Globus pallidus (tissue), 1 donor: Measurements from ENCODE around the gene CEP57L1.

Experiments
- DNase-seq: peaks from one replicate; pipeline ENCODE4 v3.0.0-alpha.2; 2015; ENCODE audit warnings: low spot score

The CEP57L1 gene

DNA sequence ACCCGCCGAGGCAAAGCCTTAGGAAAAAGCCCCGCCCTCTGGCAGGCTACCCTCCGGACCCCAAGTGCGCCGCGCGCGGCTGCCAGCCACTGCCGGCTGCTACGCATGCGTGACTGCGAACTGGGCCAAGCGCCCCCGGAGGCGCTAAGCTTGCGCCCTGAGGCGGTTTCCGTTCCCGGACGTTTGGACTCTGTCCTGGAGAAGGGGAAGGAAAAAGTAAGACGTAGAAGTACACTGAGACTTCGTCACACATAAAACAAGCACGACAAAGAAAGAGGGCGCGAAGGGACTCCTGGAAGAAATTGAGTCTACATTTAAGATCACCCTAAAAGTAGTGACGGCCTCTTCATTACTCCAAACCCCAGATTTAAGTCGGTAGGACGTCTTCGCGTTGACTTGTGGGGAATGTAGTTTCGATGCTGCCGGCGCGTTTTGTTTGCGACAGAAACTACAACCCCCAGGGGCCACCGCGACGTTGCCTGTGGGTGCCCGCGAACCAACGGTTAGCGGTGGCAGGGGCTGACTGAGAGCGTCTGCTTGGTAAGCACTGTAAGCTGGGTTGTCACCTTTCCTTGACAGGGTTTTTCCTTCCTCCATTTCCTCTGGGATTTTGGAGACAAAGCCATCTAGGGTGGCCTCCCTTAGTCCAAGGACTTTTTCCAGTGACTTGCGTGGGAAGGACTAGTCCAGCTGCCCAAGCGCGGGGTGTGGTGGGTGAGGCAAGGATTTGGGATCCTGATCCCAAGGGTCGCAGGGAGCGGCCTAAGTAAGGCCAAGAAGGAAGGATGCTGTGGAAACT lies at the start of gene CEP57L1:
TSS of gene CEP57L1 (plus strand) at position 472 of the 799 bp plus-strand sequence. CDS start 49,715 bp downstream, outside the sequence.
- DNase-seq: peak; percentile 97

DNA sequence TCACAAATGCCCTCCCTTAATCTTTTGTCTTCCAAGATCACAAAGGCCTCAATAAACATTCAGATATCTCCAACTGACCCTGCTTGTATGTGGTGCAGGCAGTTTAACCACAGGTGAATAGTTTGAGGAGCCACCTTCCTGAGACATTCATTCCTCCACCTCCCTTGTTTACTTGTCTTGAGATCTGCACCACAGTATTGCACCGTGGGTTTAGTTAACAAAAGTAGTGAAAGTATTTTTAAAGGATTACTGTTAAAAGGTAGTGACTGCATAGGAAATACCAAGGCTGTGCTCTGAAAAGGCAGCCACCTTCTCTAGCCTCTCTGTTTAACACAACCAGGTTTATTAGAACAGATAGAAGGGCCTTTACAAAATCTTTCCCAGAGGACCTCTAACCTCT lies 47.1 kb upstream of the CEP57L1 start:
- no peak for DNase-seq

DNA sequence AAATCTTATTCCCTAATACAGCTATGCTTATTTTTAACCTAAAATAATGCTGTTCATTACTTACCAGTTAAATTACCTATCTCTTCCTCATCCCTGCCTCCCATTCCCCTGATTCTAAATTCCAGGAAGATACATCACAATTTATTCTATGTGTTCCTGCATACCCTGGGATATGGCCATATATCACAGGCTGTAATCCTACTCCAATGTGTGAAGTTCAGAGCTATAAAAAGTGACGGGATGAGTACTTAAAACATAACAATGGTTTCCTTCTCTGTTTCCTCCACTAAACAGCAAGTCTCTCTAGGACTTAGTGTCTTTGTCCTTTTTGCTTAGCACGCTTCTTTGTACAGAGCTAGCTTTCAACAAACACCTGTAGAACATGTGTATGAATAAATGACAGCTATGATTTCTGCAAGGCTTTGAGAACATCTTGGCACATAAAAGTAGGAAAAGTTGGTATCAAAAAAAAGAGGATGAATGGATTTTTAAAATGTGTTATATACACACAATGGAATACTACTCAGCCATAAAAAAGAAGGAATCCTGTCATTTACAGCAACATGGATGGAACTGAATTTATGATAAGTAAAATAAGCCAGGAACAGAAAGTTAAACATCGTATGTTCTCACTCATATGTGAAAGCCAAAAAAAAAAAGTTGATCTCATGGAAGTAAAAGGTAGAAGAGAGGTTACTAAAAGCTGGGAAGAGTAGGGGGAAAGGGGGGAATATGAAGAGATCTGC lies 46.5 kb upstream of the CEP57L1 start:
- no peak for DNase-seq

DNA sequence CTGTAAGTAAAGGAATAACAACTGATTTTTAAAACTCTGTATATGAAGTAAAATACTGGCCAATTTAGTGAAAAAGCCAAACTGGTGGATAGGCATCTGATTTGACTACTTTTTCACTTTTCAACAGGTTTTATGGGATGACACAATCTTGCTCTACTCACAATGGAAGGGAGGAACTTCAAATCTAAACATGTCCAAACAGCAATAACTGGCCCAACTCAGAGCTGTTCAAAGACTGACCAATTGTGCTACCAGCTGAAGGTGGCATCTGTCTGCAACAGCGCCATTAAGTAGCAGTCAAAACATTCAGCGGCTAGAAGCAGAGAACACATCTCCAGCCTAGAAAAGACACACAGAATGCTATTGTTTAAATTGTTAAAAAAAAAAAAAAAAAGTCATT lies 45.3 kb upstream of the CEP57L1 start:
- peak; percentile 85 for DNase-seq

DNA sequence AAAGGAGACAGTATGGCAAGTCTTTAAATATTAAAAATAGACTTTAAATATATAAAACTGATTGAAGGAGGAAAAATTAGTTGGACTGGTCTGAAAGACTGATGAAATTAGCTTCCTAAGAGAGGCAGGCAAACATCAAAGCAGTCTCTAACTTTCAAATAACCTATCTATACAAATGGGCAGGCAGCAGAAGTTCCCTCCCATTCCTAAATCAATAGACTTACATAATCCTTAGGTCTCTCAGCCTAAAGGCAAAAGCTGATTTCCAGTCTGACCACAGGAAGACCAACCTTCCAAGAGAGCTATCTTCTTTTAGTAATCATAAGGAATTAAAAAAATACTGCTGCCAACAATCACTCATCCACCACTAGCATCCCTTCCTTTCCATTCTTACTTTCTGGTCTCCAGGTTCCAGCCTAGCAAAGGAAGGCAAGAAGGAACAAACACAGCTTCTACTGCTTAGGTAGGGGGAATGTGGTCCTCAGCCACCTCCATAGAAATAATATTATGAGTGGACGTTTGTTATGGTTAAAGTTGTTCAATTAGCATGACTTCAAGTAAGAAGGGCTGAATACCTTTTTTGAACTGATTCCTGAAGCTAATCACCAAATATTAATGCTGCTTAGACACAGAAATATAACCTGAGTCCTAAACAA lies 44.7 kb upstream of the CEP57L1 start:
- no peak for DNase-seq

DNA sequence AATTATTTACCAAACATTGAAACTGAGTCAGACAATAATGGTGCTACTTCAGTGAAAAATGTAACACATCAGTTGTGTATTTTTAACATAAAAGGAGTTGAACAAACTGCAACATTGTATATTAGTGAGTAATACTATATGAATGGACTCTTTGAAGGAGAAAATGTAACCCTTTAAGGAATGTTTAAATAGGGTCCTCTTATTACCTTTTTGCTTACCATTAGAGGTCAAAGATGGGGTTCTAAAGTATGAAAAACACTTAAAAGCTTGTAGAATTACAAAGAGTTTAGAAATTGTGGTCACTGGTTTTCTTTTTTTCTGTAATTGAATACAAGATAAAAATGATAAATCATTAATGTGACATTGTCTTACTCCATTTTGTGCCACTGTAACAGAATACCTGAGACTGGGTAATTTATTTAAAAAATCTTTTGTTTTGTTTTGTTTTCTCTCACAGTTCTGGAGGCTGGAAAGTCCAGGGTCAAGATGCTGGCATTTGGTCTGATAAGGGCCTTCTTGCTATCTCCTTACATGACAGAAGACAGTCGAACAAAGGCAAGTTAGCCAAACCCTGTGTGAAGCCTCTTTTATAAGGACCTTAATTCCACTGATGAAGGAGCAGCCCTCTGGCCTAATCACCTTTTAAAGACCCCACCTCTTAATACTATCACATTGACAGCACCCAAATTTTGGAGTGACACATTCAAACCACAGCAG lies 43.8 kb upstream of the CEP57L1 start:
- no peak for DNase-seq

DNA sequence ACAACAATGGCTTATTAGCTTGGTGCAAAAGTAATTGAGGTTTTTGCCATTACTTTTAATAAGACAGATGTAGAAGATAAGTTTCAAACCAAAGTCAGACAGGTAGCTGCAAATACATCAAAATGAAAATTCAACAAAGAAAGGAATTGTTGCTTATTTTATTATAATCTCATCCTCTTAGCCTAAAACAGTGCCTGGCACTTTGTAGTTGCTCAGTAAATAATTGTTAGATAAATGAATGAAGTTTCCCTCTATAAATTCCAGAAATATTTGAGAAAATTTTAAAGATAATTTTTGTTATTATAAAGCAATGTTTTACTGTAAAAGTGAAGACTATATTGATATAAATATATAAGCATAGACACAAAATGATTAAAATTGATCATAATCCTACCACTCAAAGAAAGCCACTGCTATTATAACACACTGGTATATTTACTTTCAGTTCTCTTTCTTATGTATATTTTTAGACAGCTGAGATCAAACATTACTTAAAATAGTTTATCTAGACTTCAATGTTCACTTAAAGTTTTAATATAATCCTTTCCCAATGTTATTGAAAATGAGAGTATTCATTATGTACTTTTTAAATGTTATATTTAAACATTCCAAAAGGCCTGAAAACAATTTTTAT lies 43.2 kb upstream of the CEP57L1 start:
- no peak for DNase-seq

DNA sequence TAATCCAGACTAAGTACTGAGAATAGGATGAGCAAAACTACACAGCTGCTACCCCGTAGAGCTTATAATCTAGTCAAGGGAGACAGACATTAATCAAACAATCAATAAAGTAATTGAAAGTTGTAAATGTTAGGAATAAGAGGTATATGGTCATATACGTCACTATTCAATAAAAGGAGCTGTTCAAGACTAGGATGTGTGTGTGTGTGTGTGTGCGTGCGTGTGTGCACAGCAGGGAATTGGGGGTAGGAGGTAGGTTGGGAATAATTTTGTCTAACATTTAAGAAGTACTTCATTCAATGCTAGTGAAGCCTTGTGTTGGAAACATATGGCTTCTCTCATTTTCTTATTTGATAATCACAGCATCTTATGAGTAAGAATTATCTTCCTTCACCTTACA lies 42.5 kb upstream of the CEP57L1 start:
- DNase-seq: no peak

DNA sequence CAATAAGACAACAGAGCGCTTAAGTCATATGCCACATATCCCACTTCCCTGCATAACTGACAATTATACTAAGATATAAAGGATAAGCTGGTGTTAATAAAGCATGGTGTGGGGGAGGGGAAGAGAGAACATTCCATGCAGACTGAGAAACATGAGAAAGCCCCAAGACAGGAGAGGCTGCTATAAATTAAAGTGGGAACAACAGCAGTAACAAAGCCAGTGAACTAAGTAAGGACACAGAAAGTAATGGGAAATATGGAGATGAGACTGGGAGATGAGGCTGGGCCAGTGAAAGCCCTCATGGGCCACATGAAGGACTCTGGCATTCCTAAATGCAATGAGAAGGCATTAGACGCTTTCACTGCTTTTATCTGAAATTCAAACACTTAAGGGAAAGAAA lies 42.0 kb upstream of the CEP57L1 start:
- no peak for DNase-seq

DNA sequence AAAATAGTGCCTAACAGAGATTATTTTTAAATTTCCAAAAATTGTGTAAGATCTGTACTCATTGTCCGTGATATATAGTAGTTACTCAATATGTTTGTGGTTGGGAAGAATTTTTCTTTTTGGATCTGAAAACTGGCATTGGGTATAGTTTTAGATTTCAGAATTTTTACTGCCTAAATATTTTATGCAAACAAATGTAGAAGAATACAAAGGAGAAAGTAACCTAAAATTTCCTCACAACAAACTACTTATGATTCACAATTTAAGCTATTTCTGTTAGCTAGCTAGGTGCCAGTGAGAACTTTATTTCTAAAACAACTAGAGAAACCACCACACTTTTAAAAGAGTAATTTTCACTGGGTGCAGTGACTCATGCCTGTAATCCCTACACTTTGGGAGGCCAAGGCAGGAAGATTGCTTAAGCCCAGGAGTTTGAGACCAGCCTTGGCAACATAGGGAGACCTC lies 39.5 kb upstream of the CEP57L1 start:
- no peak for DNase-seq

DNA sequence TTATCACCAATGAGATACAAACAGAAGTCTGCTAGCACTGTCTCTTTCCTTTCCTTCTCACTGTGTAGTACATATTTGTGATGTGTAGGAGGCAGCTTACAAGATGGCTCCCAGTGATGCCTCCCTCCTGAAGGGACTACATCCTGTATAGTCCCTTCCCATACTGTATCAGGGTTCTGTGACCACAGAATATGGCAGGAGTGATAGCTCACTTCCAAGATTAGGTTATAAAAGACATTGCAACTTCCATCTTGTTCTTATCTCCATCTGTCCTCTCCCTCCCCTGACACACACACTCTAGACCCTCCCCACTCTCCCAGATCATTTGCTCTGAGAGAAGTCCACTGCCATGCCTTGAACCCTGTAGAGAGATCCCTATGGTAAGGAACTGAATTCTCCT lies 38.6 kb upstream of the CEP57L1 start:
- no peak for DNase-seq

DNA sequence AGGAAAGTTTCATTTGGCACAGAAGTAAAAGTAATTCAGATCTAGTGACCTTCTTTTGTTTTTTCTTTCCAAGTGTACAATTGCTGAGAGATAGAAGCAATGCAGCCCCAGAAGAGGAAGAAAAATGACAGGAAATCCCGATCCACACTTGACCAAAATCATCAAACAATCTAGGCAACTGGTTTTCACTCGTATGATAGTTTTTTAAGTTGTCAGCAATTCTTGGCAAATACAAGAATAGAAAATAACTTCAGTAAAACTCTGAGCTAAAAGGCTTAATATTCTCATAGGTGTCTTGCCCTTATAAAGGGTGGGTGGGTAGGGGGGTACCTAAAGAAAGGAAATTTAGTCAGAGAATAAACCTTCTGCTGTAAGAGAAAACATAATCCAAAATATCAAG lies 36.7 kb upstream of the CEP57L1 start:
- DNase-seq: no peak

DNA sequence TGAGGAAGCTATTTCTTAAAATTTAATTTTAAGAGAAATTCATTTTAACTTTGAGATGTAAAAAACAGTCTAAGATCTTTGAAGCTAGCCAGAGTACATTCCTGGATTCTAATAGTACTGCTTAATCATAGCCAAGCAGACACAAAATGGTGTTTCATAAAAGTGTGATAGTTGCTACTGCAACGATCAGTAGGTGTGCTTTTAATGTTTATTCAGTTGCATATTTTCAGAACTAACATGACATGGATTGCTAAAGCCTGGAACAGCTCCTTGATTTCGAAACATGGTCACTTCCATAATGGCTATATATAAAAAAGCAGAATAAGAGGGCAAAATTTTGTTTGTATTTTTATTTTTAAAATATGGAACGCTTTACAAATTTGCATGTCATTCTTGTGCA lies 36.2 kb upstream of the CEP57L1 start:
- no peak for DNase-seq

DNA sequence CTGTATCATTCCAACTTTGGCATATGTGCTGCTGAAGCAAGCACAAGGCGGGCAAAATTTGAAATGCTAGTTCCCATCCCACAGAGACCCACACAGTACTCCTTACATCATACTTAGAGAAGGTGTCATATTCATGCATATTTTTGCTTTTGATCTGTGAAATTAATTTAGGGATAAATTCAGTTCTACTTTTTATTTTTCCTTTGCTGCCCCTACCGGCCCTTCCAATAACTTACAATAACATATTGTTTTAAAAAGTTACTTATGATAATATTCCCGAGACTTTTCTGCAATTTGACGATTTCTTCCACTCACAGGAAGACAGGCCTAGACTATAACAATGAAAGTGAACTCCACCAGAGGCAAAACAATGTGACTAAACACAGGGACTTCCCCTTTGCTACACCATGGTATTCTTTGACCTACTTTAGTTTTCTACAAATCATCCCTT lies 35.7 kb upstream of the CEP57L1 start:
- no peak for DNase-seq

DNA sequence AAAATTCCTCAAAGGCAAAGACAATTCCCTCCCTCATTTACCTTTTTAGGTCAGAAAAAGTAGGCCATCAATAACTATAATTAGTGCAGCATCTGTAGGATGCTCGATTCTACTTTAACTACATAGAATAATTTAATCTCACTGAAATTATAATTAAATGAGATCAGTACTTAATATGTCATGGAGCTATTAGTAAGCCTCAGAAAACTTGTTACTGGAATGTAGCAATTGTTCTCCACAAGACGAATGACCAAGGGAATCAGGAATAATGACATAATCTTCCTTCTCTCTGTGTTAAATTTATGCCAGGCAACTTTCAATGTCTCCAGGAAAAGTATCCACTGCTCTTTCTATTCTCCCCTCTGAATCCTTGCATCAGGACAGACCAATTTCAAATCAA lies 34.7 kb upstream of the CEP57L1 start:
- DNase-seq: no peak

DNA sequence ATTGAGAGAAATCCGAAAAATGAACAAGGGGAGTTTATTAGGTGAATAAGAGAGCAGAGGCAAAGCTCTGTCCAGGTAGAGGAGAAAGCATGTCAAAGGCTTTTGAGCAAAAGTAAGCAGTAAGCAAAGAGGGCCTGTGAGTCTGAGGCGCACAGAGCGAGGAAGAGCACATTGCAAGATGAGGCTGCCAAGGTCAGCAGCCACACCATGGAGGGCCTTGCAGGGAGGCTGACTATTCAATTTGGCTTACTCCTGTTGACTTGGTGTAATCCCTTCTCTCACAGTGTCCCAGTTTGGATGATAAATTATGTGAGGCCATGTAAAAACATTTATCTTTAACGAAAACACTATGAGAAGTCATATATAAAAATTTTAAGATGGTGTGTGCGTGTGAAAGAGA lies 33.1 kb upstream of the CEP57L1 start:
- DNase-seq: no peak

DNA sequence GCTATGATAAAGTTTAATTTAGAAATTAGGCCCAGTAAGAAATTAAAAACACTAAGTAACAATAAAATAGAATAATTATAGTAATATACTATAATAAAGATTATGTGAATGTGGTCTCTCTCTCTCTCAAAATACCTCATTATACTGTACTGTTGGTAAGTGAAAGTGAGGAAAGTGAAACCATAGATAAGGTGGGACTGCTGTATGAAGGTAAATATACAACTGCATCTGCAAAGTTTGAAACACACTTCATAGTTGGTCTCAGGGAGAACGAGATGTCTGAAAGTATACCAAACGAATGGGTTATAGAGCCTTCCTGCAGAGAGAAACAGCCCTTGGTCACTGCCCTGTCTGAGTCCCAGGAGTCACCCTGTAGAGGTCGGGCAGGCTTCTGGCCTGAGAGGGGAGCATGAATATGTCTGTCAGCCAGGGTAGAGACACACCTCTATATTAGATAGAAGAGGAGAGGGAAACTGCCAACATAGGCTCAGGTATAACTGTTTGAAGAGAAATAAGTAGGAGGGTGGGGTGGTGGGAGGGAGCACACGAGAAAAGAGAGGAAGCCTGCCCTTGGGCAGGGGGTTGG lies 32.4 kb upstream of the CEP57L1 start:
- no peak for DNase-seq

DNA sequence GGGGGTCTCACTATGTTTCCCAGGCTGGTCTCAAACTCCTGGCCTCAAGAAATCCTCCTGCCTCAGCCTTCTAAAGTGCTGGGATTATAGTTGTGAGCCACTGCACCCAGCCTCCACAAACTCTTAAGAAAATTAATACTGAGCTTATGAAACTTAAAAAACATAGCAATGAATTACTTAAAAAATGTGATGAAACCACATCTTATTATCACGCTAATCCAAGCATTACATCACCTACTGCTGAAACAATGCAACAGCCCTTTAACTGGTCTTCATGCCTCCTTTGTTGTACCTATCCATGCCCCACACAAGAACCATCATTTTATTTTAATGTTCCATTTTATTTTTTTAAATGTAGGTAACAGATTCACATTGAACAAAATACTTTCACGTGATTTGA lies 25.6 kb upstream of the CEP57L1 start:
- no peak for DNase-seq

DNA sequence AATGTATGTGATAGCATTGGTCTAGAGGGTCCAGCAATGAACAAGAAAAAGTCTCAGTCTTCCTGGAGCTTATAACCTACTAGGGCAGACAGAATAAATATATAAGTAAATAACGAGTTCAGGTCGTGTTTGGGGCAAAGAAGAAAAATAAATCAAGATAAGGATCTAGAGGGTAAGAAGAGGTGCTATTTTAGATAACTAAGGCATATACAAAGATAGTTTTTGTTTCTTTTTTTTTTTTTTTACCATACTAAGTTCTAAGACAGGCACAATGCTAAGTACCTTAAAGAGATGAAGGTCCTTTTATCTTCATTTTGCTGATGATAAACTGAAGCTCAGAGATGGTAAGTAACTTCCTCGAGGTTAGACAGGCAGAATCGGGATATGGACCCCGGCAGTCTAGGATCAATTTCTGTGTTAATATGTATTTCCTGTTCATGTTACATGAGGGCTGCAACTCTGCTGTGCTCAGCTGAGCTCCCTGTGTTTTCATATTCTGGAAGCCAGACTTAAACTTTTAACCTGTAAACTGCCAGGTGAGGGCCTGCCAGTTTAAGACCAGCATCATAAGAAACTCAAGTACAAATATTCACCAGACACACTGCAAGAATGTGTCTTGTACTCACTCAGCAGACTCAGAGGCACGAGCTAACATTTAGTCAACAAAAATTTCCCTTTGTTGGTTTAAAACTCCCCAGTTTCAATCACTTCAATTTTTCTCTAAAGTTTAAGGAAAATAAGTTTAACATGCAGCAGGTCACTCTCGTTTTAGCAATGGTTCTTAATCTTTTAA lies 24.0 kb upstream of the CEP57L1 start:
- no peak for DNase-seq

DNA sequence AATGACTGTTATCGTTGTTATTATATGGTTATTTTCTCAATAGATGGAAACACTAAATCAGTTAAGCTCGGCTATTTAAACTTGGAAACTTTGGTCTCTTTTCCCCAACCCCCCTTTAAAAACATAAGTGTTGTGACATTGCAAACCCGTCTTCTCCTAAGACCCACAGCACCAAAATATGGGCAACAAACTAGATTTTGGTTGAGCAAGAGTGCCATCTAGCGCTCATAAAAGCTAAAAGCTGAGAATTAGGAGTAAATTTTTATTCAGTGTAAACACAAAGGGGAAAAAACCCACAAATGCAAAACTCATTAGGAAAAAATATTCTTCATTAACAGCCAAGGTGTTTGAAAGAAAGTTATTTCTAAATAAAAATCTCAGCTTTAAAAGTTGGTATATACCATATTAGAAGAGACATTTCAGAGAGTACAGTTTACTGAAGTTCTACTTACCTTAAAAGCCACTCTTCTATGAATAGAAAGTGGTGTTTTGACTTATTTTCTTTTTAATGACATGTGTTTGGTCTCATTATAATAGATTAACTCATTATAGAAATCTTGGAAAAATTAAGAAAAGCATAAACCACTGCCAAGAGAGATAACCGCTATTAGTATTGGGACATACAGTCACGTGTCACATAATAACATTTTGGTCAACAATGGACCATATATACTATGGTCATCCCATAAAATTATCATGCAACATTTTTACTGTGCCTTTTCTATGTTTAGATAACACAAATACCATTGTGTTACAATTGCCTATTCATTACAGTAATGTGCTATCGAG lies 21.8 kb upstream of the CEP57L1 start:
- peak; percentile 79 for DNase-seq
